Adrenal gland (tissue), 12 donors: ENCODE data around the gene KRTAP6-2. TPM values are rescaled to one million over a fixed set of nuclear protein-coding genes. Genes with fewer than 3 reads are reported as not detected.

Experiments used
- DNase-seq, 7 donors: peaks; one replicate each; pipeline ENCODE4 v3.0.0-alpha.2; 2019 to 2020
- H3K27ac ChIP-seq, 5 donors: fragments of 200-600 bp; sonication (generic) in 4 of 5; 1 replicate in 3 of 5; 2 replicates in 2 of 5; pipeline versions ENCODE4 v1.5.1 to v1.8.0; 2016 to 2020; ENCODE audit warnings: mild to moderate bottlenecking in 1 of 5
- H3K27me3 ChIP-seq: fragments of 200-600 bp; 2 replicates; pipeline ENCODE4 v1.8.0; 2021
- H3K36me3 ChIP-seq, 2 donors: fragments of 200-600 bp; replicated peaks in 1 of 2; 1 replicate in 1 of 2; 2 replicates in 1 of 2; pipeline versions ENCODE4 v1.5.1 to v1.8.0; 2018 to 2022
- H3K4me1 ChIP-seq, 2 donors: fragments of 200-600 bp; replicated peaks in 1 of 2; 1 replicate in 1 of 2; 2 replicates in 1 of 2; pipeline versions ENCODE4 v1.5.1 to v1.8.0; 2018 to 2021
- H3K4me3 ChIP-seq, 4 donors: fragments of 200-600 bp; sonication (generic) in 3 of 4; one replicate each; pipeline ENCODE4 v1.5.1; 2016 to 2018
- H3K9me3 ChIP-seq, 3 donors: fragments of 200-600 bp; sonication (generic) in 1 of 3; replicated peaks in 1 of 3; 1 replicate in 2 of 3; 2 replicates in 1 of 3; pipeline versions ENCODE4 v1.5.1 to v1.8.0; 2016 to 2021
- CTCF ChIP-seq, 6 experiments: fragments of 450-650 bp in 4 of 6; fragments of 200-600 bp in 2 of 6; sonication (generic) in 1 of 6; IDR thresholded peaks; 1 replicate in 5 of 6; 2 replicates in 1 of 6; pipeline versions ENCODE4 v1.5.1 to v1.8.0; 2016 to 2021; ENCODE audit warnings: antibody characterized with exemption in 6 of 6, mild to moderate bottlenecking in 2 of 6, moderate library complexity in 1 of 6
- POLR2A ChIP-seq, 2 donors: fragments of 450-650 bp; IDR thresholded peaks; one replicate each; pipeline ENCODE4 v1.6.1; 2017; ENCODE audit warnings: antibody characterized with exemption in 2 of 2, mild to moderate bottlenecking in 2 of 2, moderate library complexity in 1 of 2
- WGBS, 4 donors: extraction: QIAGEN DNeasy Blood & Tissue Kit in 2 of 4; methylation state at CpG; one replicate each; pipeline versions ENCODE4 v1.1.5 to v1.1.7; 2013 to 2017; 5-methylcytosine and 5-hydroxymethylcytosine counted together
- intact Hi-C, 2 donors: fragments of 100-400 bp; cut with DNase I; formaldehyde crosslinking; loops; one replicate each; pipeline versions ENCODE4 v1.14.1 to v1.15.0; 2022 to 2023
- polyA plus RNA-seq, 3 donors: library from polyadenylated mRNA; stranded (reverse); fragments of 200-250 nt in 2 of 3; fragments of 350-450 nt in 1 of 3; fragmentation: Illumina TruSeq in 1 of 3; extraction: RNeasy Lipid Tissue Mini Kit (QIAGEN cat#74804) in 1 of 3; gene quantifications; one replicate each; pipeline ENCODE4 v1.2.3, GENCODE V29; 2013 to 2014
- total RNA-seq, 9 donors: library from RNA; depleted of rRNA in 4 of 9; stranded (reverse); fragments of >200 nt in 4 of 9; fragments of 120-200 nt in 1 of 9; fragmentation: NEBNext Ultra II Directional in 1 of 9; extraction: Animal tissue kit (Norgen Biotek cat#: 25700) in 1 of 9; gene quantifications; one replicate each; pipeline versions ENCODE4 v1.1.0 to v1.2.4, GENCODE V29; 2013 to 2023
- donor health status: healthy with polysubstance abuse.
- donor health status: Bipolar disorder and iron deficiency.
- donor health status: DM: yes; HTN: yes; CAD: no.
- donor health status: DM: no; HTN: no; CAD: no.
- donor health status: DM: no; HTN: no; CAD: no.
- donor health status: DM: yes; HTN: yes; CAD: no.

The KRTAP6-2 gene
- total and polyA plus RNA-seq, 12 donors: not detected

GRCh38 chr21:30563072-30563471, 35.6 kb downstream of the KRTAP6-2 start:
- DNase-seq: no peak
- no peaks in the 10 kb centered on the region for H3K4me1 ChIP-seq
- H3K27me3 ChIP-seq: no peaks in the 10 kb centered on the region
- no peak overlapping the region for H3K4me3 ChIP-seq
- intact Hi-C loops: no loop called here
- no peaks in the 10 kb centered on the region for H3K36me3 ChIP-seq
- no peak for TF ChIP-seq CTCF (IDR thresholded peaks at IDR 0.05)
- no peak for TF ChIP-seq POLR2A (IDR thresholded peaks at IDR 0.05)
- H3K9me3 ChIP-seq: no peaks in the 10 kb centered on the region
- H3K27ac ChIP-seq: no peak overlapping the region
- WGBS, 4 donors: 55 to 68% (median 60%) methylated on average over 6 of the region's 6 CpGs

GRCh38 chr21:30561957-30562356, 36.7 kb downstream of the KRTAP6-2 start:
- Histone ChIP-seq H3K9me3 (no peaks in the 10 kb centered on the region), H3K4me1 (no peaks in the 10 kb centered on the region), H3K27me3 (no peaks in the 10 kb centered on the region), H3K4me3 (no peak overlapping the region), H3K27ac (no peak overlapping the region), H3K36me3 (no peaks in the 10 kb centered on the region)
- WGBS, 4 donors: 67 to 78% (median 76%) methylated on average over 2 of the region's 2 CpGs
- TF ChIP-seq CTCF (IDR thresholded peaks at IDR 0.05) (no peak), POLR2A (IDR thresholded peaks at IDR 0.05) (no peak)
- no peak for DNase-seq
- intact Hi-C loops: no loop called here

GRCh38 chr21:30561264-30561895, 37.3 kb downstream of the KRTAP6-2 start, which contains the start of gene KRTAP19-7:
Gene KRTAP19-7 (minus strand): TSS chr21:30561314. CDS start chr21:30561289, 25 bp downstream.
- Histone ChIP-seq H3K4me1 (no peaks in the 10 kb centered on the region), H3K27me3 (no peaks in the 10 kb centered on the region), H3K27ac (no peak within 1 kb of the TSS), H3K36me3 (no peaks in the 10 kb centered on the region), H3K9me3 (no peaks in the 10 kb centered on the region), H3K4me3 (no peak within 1 kb of the TSS)
- WGBS, 4 donors: 61 to 88% (median 70%) methylated on average over 2 of the region's 2 CpGs
- intact Hi-C loops: no loop called here
- TF ChIP-seq CTCF (IDR thresholded peaks at IDR 0.05) (no peak), POLR2A (IDR thresholded peaks at IDR 0.05) (no peak)
- no peak for DNase-seq

GRCh38 chr21:30555095-30555494, 43.6 kb downstream of the KRTAP6-2 start:
- intact Hi-C loops: no loop called here
- Histone ChIP-seq H3K9me3 (peaks cover 0 to 4% (median 0%) of the 10 kb centered on the region in 3 donors), H3K4me1 (no peaks in the 10 kb centered on the region), H3K27ac (no peak overlapping the region), H3K4me3 (no peak overlapping the region), H3K36me3 (no peaks in the 10 kb centered on the region), H3K27me3 (no peaks in the 10 kb centered on the region)
- WGBS, 4 donors: 71 to 82% (median 79%) methylated on average over 2 of the region's 2 CpGs
- no peak for DNase-seq
- no peak for TF ChIP-seq POLR2A (IDR thresholded peaks at IDR 0.05)
- TF ChIP-seq CTCF (IDR thresholded peaks at IDR 0.05): no peak
